ENCODE data around the gene ARL8A. TPM values are rescaled to one million over a fixed set of nuclear protein-coding genes. Genes with fewer than 3 reads are reported as not detected.
"Not testable (repeated sequence)": the region's sequence is repeated elsewhere in the genome, so short reads cannot be mapped to it uniquely, and the experiment has no call there.

ARL8A gene
- total RNA-seq (10 to 100 TPM; 38.2 to 99.4 (median 54.3) TPM), polyA plus RNA-seq (1 to 10 TPM; 5.5 to 6.3 TPM), total RNA-seq (25.2 reads per million, percentile 56 among the genes with 10 or more reads in this experiment)

DNA sequence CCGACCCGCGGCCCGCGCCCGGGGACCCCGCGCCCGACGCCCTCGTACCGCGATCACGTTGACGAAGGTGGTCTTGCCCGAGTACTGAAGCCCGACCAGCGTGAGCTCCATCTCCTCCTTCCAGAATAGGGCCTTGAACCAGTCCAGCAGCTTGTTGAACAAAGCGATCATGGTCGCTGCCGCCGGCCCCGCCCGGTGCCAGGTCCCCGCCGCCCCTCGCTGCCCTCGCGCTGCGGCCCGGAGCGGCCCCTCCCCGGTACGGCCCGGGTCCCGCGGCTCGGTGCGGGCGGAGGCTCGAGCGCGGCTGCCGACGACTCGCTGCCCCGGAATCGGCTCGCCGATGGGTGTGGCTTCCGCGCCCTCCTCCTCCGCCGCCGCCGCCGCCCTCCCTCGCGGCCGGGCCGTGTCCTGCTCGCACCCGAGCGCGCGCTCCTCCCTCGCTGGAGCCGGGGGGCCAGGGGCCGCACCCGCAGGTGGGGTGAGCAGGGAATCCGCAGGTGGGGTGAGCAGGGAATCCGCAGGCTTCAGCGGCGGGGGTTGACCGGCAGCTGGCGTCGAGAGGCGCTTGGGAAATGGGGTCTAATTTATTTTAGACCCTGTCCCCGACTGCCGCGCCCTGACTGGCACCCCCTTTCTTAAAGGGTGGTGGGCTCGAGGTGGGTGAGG, at the start of gene ARL8A:
Gene ARL8A, minus strand, starts transcription at position 336 of the 666 bp plus-strand sequence. Its CDS starts 165 bp downstream, at position 171.
- CTCF ChIA-PET = interaction anchor here (1.9 kb wide), 1 partner anchor 9 kb away, joined by 6 read pairs; no protein-coding TSS in a partner anchor
- ATAC-seq (peak; percentile 81), DNase-seq (peak; percentile 47 to 81 (median 62))
- no peaks in the 10 kb centered on the region for H3K27me3 ChIP-seq (ENCODE audit: control insufficient read depth in 2 of 2, insufficient read depth in 2 of 2, low read length in 2 of 2)
- H3K4me3 Mint-ChIP-seq = peak within 1 kb of the TSS; percentile 90 to 98 (median 93)
- no peaks in the 10 kb centered on the region for H3K9me3 ChIP-seq (ENCODE audit: control insufficient read depth in 2 of 3, low read length in 3 of 3)
- H3K4me3 ChIP-seq (ENCODE audit: low read length) = peak within 1 kb of the TSS; percentile 83
- H3K36me3 ChIP-seq (ENCODE audit: control insufficient read depth in 2 of 3, insufficient read depth in 3 of 3, low read length in 3 of 3) = peaks cover 0 to 32% (median 0%) of the 10 kb centered on the region in 3 experiments
- peaks cover 14 to 21% of the 10 kb centered on the region in 2 donors for H3K4me1 ChIP-seq (ENCODE audit: control insufficient read depth in 2 of 2, insufficient read depth in 2 of 2, low read length in 2 of 2)
- peak within 1 kb of the TSS; percentile 85 to 98 (median 92) for H3K27ac Mint-ChIP-seq
- POLR2A ChIA-PET = interaction anchor here (1.0 to 6.6 kb wide), 3 partner anchors 10 to 22 kb away, joined by 3 to 54 read pairs (median 6); partner anchors contain the start of gene PTPN7
- peaks cover 0 to 15% (median 6%) of the 10 kb centered on the region in 5 donors for H3K36me3 Mint-ChIP-seq
- H3K27ac ChIP-seq (ENCODE audit: low read depth, low read length) = peak within 1 kb of the TSS; percentile 83
- intact Hi-C loops (cut with micrococcal nuclease) = loop anchor here (1.0 to 10.0 kb wide), 7 partner anchors 10 to 660 kb away; partner anchors contain the start of genes IPO9 (in 1 of the 2) and PTPN7 (in 1 of the 2)
- H3K9me3 Mint-ChIP-seq = no peaks in the 10 kb centered on the region
- no peaks in the 10 kb centered on the region for H3K27me3 Mint-ChIP-seq
- H3K4me1 Mint-ChIP-seq = peaks cover 16 to 44% (median 38%) of the 10 kb centered on the region in 7 donors

- H3K4me3 ChIP-seq (ENCODE audit: low read length) = no peak overlapping the region
These were observed 49.8 kb upstream of the ARL8A start for GRCh38 chr1:202194328-202194648.

GRCh38 chr1:202193614-202194327, 49.2 kb upstream of the ARL8A start, which contains the start of gene LGR6:
Gene LGR6 (plus strand): TSS chr1:202193799. CDS start chr1:202193990, 191 bp downstream.
- no peak for ATAC-seq
- no peak for DNase-seq
- no peaks in the 10 kb centered on the region for H3K36me3 ChIP-seq (ENCODE audit: control insufficient read depth in 2 of 3, insufficient read depth in 3 of 3, low read length in 3 of 3)
- H3K4me3 ChIP-seq (ENCODE audit: low read length) = no peak within 1 kb of the TSS
- peaks cover 21 to 48% (median 26%) of the 10 kb centered on the region in 5 donors for H3K27me3 Mint-ChIP-seq
- no peaks in the 10 kb centered on the region for H3K9me3 ChIP-seq (ENCODE audit: control insufficient read depth in 2 of 3, low read length in 3 of 3)
- no peak within 1 kb of the TSS for H3K27ac ChIP-seq (ENCODE audit: low read depth, low read length)
- no peaks in the 10 kb centered on the region for H3K27me3 ChIP-seq (ENCODE audit: control insufficient read depth in 2 of 2, insufficient read depth in 2 of 2, low read length in 2 of 2)
- H3K9me3 Mint-ChIP-seq = peaks cover 0 to 3% (median 0%) of the 10 kb centered on the region in 11 donors
- H3K4me3 Mint-ChIP-seq = peak within 1 kb of the TSS in 3 of 10 donors; percentile 52 to 74 (median 54)
- peaks cover 6 to 24% (median 13%) of the 10 kb centered on the region in 7 donors for H3K4me1 Mint-ChIP-seq
- intact Hi-C loops (cut with micrococcal nuclease) = loop anchor here (1.0 to 2.0 kb wide), 4 partner anchors 43 to 526 kb away; no protein-coding TSS in a partner anchor
- H3K36me3 Mint-ChIP-seq = no peaks in the 10 kb centered on the region
- peaks cover 6 to 14% of the 10 kb centered on the region in 2 donors for H3K4me1 ChIP-seq (ENCODE audit: control insufficient read depth in 2 of 2, insufficient read depth in 2 of 2, low read length in 2 of 2)
- CTCF ChIA-PET = interaction anchor here (0.7 to 2.8 kb wide), 5 partner anchors 39 to 526 kb away, joined by 3 to 15 read pairs (median 5); no protein-coding TSS in a partner anchor
- H3K27ac Mint-ChIP-seq = no peak within 1 kb of the TSS
- POLR2A ChIA-PET = no interaction called here

More at GRCh38 chr1:202194328-202194648, 49.8 kb upstream of the ARL8A start:
- Histone ChIP-seq H3K9me3 (ENCODE audit: control insufficient read depth in 2 of 3, low read length in 3 of 3) (no peaks in the 10 kb centered on the region), H3K27me3 (ENCODE audit: control insufficient read depth in 2 of 2, insufficient read depth in 2 of 2, low read length in 2 of 2) (no peaks in the 10 kb centered on the region), H3K4me1 (ENCODE audit: control insufficient read depth in 2 of 2, insufficient read depth in 2 of 2, low read length in 2 of 2) (peaks cover 11 to 19% of the 10 kb centered on the region in 2 donors), H3K36me3 (ENCODE audit: control insufficient read depth in 2 of 3, insufficient read depth in 3 of 3, low read length in 3 of 3) (no peaks in the 10 kb centered on the region), H3K27ac (ENCODE audit: low read depth, low read length) (no peak overlapping the region)
- DNase-seq (no peak), ATAC-seq (no peak)
- no peaks in the 10 kb centered on the region for H3K36me3 Mint-ChIP-seq
- no peak overlapping the region for H3K27ac Mint-ChIP-seq
- H3K27me3 Mint-ChIP-seq = peaks cover 21 to 53% (median 26%) of the 10 kb centered on the region in 5 donors
- intact Hi-C loops (cut with micrococcal nuclease) = no loop called here
- peaks cover 6 to 29% (median 18%) of the 10 kb centered on the region in 7 donors for H3K4me1 Mint-ChIP-seq
- ChIA-PET POLR2A (no interaction called here), CTCF (interaction anchor here (0.7 to 2.8 kb wide), 2 partner anchors 122 to 1633 kb away, joined by 4 to 15 read pairs; no protein-coding TSS in a partner anchor)
- H3K4me3 Mint-ChIP-seq = no peak overlapping the region
- peaks cover 0 to 3% (median 0%) of the 10 kb centered on the region in 11 donors for H3K9me3 Mint-ChIP-seq

GRCh38 chr1:202192770-202193613, 48.5 kb upstream of the ARL8A start:
- no peaks in the 10 kb centered on the region for H3K27me3 ChIP-seq (ENCODE audit: control insufficient read depth in 2 of 2, insufficient read depth in 2 of 2, low read length in 2 of 2)
- H3K4me3 ChIP-seq (ENCODE audit: low read length) = no peak overlapping the region
- intact Hi-C loops (cut with micrococcal nuclease) = loop anchor here (1.0 to 2.0 kb wide), 4 partner anchors 44 to 526 kb away; no protein-coding TSS in a partner anchor
- Mint-ChIP-seq H3K4me1 (peaks cover 1 to 16% (median 7%) of the 10 kb centered on the region in 7 donors), H3K27me3 (peaks cover 21 to 42% (median 26%) of the 10 kb centered on the region in 5 donors), H3K4me3 (peak overlapping the region in 3 of 10 donors; percentile 52 to 74 (median 54)), H3K36me3 (no peaks in the 10 kb centered on the region), H3K9me3 (peaks cover 0 to 3% (median 0%) of the 10 kb centered on the region in 11 donors), H3K27ac (no peak overlapping the region)
- ChIA-PET POLR2A (no interaction called here), CTCF (interaction anchor here (0.6 to 2.8 kb wide), 17 partner anchors 12 to 540 kb away, joined by 3 to 15 read pairs (median 4); partner anchors contain the start of genes PTPN7 and UBE2T)
- H3K27ac ChIP-seq (ENCODE audit: low read depth, low read length) = no peak overlapping the region
- DNase-seq (peak in 8 of 9 donors; percentile 18 to 57 (median 40)), ATAC-seq (peak; percentile 48)
- H3K9me3 ChIP-seq (ENCODE audit: control insufficient read depth in 2 of 3, low read length in 3 of 3) = no peaks in the 10 kb centered on the region
- no peaks in the 10 kb centered on the region for H3K36me3 ChIP-seq (ENCODE audit: control insufficient read depth in 2 of 3, insufficient read depth in 3 of 3, low read length in 3 of 3)
- H3K4me1 ChIP-seq (ENCODE audit: control insufficient read depth in 2 of 2, insufficient read depth in 2 of 2, low read length in 2 of 2) = peaks cover 6 to 8% of the 10 kb centered on the region in 2 donors

- DNase-seq; H3K36me3 Mint-ChIP-seq; H3K9me3 ChIP-seq (ENCODE audit: control insufficient read depth in 2 of 3, low read length in 3 of 3); ATAC-seq; H3K4me1 ChIP-seq (ENCODE audit: control insufficient read depth in 2 of 2, insufficient read depth in 2 of 2, low read length in 2 of 2); intact Hi-C loops (cut with micrococcal nuclease); POLR2A ChIA-PET; H3K27ac ChIP-seq (ENCODE audit: low read depth, low read length); H3K4me3 Mint-ChIP-seq; H3K27me3 ChIP-seq (ENCODE audit: control insufficient read depth in 2 of 2, insufficient read depth in 2 of 2, low read length in 2 of 2); H3K27ac Mint-ChIP-seq; H3K9me3 Mint-ChIP-seq; H3K36me3 ChIP-seq (ENCODE audit: control insufficient read depth in 2 of 3, insufficient read depth in 3 of 3, low read length in 3 of 3); H3K4me3 ChIP-seq (ENCODE audit: low read length): not testable (repeated sequence)
- Mint-ChIP-seq H3K27me3 (peaks cover 21 to 31% (median 26%) of the 10 kb centered on the region in 5 donors), H3K4me1 (peaks cover 0 to 11% (median 4%) of the 10 kb centered on the region in 7 donors)
- CTCF ChIA-PET = interaction anchor here (2.8 kb wide), 1 partner anchor 125 kb away, joined by 15 read pairs; no protein-coding TSS in a partner anchor
These were observed 46.9 kb upstream of the ARL8A start for GRCh38 chr1:202191391-202191790.
